Measurements from ENCODE around the gene ZNF254.

The ZNF254 gene

DNA sequence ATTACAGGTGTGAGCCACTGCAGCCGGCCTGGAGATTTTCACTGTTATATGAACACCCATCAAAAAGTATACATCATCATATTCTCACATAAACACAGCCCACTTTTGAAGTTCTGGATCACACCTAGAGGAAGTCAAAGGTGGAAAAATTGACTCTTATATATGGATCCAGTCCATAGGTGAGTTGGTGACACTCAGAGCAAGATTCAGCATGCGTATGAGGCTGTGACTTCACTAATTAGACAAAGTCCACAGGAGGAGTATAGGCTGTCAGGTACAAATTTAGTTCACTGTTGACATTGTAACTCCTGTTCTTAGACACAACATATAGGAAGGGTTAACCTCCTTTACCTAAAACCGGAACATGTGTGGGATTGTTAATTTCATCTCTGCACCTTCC is 31.4 kb upstream of the ZNF254 start:
- H3K9ac ChIP-seq (ENCODE audit: low read length in 5 of 5) = no peak overlapping the region
- no peaks in the 10 kb centered on the region for H3K9me3 ChIP-seq (ENCODE audit: control insufficient read depth in 5 of 5, low read length in 5 of 5)
- H3K27ac ChIP-seq (ENCODE audit: low read depth, low read length) = no peak overlapping the region
- no peaks in the 10 kb centered on the region for H3K27me3 ChIP-seq (ENCODE audit: control insufficient read depth in 5 of 5, insufficient read depth in 4 of 5, low read length in 5 of 5)
- H3K4me3 ChIP-seq (ENCODE audit: low read depth in 1 of 5, low read length in 5 of 5) = no peak overlapping the region
- H3K4me1 ChIP-seq (ENCODE audit: control insufficient read depth in 5 of 5, insufficient read depth in 5 of 5, low read length in 5 of 5) = peaks cover 0 to 10% (median 0%) of the 10 kb centered on the region in 5 donors
- H3K36me3 ChIP-seq (ENCODE audit: control insufficient read depth in 5 of 5, insufficient read depth in 5 of 5, low read length in 5 of 5) = peaks cover 22 to 91% (median 76%) of the 10 kb centered on the region in 5 donors

DNA sequence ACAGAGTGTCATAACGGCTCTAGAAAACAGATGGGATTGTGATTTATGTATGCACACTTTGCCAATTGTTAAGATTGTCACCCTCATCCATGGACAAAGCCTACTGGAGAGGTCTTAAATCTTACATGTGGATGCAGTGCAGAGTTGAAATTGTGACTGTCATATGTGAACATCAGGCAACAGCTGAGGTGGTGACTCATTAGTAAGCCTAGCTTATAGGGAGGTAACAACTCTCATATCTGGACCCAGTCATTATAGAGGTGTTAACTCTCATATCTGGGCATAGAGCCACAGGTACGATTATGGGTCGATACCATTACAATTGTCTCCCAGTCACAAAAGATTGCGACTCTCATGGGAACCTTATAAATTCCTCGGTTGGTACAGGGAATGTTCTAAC is 29.8 kb upstream of the ZNF254 start:
- Histone ChIP-seq H3K9ac (ENCODE audit: low read length in 5 of 5) (no peak overlapping the region), H3K4me3 (ENCODE audit: low read depth in 1 of 5, low read length in 5 of 5) (no peak overlapping the region), H3K27ac (ENCODE audit: low read depth, low read length) (no peak overlapping the region), H3K27me3 (ENCODE audit: control insufficient read depth in 5 of 5, insufficient read depth in 4 of 5, low read length in 5 of 5) (no peaks in the 10 kb centered on the region), H3K9me3 (ENCODE audit: control insufficient read depth in 5 of 5, low read length in 5 of 5) (no peaks in the 10 kb centered on the region), H3K4me1 (ENCODE audit: control insufficient read depth in 5 of 5, insufficient read depth in 5 of 5, low read length in 5 of 5) (peaks cover 0 to 10% (median 0%) of the 10 kb centered on the region in 5 donors), H3K36me3 (ENCODE audit: control insufficient read depth in 5 of 5, insufficient read depth in 5 of 5, low read length in 5 of 5) (peaks cover 21 to 85% (median 69%) of the 10 kb centered on the region in 5 donors)

DNA sequence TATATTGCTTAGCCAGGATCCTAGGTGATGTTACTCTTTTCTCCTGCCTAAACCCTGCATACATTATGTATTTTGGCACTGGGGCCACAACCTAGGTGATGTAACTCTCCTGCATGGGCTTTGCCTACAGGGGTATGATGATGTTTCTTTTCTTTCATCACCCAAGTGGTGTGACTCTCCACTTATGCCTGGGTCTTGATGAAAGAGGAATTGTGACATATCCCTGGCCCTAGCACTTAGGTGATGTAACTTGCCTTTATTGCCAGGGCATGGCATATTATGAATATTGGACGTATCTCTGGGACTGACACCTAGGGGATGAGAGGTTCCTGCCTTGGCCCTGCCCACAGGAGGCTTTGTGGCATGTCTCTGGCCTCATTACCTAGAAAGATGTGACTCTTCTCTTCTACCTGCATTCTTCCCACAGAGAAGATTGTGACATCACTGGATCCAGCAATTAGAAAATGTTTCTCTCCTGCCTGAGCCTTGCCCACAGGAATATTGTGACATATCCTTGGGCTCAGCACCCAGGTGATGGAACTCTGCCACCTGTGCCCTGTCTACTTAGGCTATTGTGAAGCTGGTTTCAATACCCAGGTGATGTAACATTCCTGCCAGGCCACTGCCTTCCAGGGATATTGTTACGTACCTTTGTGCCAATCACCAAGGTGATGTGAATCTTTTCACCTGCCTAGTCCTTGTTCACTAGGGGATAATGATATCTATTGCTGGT is 27.3 kb upstream of the ZNF254 start:
- Histone ChIP-seq H3K36me3 (ENCODE audit: control insufficient read depth in 5 of 5, insufficient read depth in 5 of 5, low read length in 5 of 5) (peaks cover 13 to 61% (median 45%) of the 10 kb centered on the region in 5 donors), H3K4me3 (ENCODE audit: low read depth in 1 of 5, low read length in 5 of 5) (no peak overlapping the region), H3K4me1 (ENCODE audit: control insufficient read depth in 5 of 5, insufficient read depth in 5 of 5, low read length in 5 of 5) (peaks cover 0 to 10% (median 0%) of the 10 kb centered on the region in 5 donors), H3K27me3 (ENCODE audit: control insufficient read depth in 5 of 5, insufficient read depth in 4 of 5, low read length in 5 of 5) (no peaks in the 10 kb centered on the region), H3K9ac (ENCODE audit: low read length in 5 of 5) (no peak overlapping the region), H3K27ac (ENCODE audit: low read depth, low read length) (no peak overlapping the region), H3K9me3 (ENCODE audit: control insufficient read depth in 5 of 5, low read length in 5 of 5) (no peaks in the 10 kb centered on the region)

- H3K9me3 ChIP-seq (ENCODE audit: control insufficient read depth in 5 of 5, low read length in 5 of 5) = no peaks in the 10 kb centered on the region
- H3K4me1 ChIP-seq (ENCODE audit: control insufficient read depth in 5 of 5, insufficient read depth in 5 of 5, low read length in 5 of 5) = peaks cover 0 to 10% (median 0%) of the 10 kb centered on the region in 5 donors
- H3K4me3 ChIP-seq (ENCODE audit: low read depth in 1 of 5, low read length in 5 of 5) = no peak overlapping the region
- H3K36me3 ChIP-seq (ENCODE audit: control insufficient read depth in 5 of 5, insufficient read depth in 5 of 5, low read length in 5 of 5) = peaks cover 13 to 60% (median 46%) of the 10 kb centered on the region in 5 donors
- no peak overlapping the region for H3K9ac ChIP-seq (ENCODE audit: low read length in 5 of 5)
- H3K27ac ChIP-seq (ENCODE audit: low read depth, low read length) = no peak overlapping the region
- H3K27me3 ChIP-seq (ENCODE audit: control insufficient read depth in 5 of 5, insufficient read depth in 4 of 5, low read length in 5 of 5) = no peaks in the 10 kb centered on the region
Observed at GRCh38 chr19:24060687-24061356, 26.2 kb upstream of the ZNF254 start.

DNA sequence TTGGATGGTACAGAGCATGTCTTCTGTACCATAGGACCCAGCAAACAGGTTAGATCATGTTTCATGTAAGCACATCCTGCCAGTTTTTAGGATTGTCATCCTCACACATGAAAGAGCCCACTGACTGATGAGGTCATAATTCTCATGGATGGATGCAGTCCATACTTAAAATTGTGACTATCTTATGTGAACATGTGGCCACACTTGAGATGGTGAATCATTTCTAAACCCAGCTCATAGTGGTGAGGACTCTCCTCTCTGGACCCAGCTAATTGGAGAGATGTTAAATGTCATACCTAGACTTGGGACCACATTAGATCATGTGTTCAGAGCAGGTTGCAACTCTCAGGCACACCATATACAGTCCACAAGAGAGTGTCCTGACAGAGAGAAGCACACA is 24.8 kb upstream of the ZNF254 start:
- no peak overlapping the region for H3K4me3 ChIP-seq (ENCODE audit: low read depth in 1 of 5, low read length in 5 of 5)
- H3K36me3 ChIP-seq (ENCODE audit: control insufficient read depth in 5 of 5, insufficient read depth in 5 of 5, low read length in 5 of 5) = peaks cover 7 to 55% (median 39%) of the 10 kb centered on the region in 5 donors
- no peaks in the 10 kb centered on the region for H3K9me3 ChIP-seq (ENCODE audit: control insufficient read depth in 5 of 5, low read length in 5 of 5)
- no peaks in the 10 kb centered on the region for H3K27me3 ChIP-seq (ENCODE audit: control insufficient read depth in 5 of 5, insufficient read depth in 4 of 5, low read length in 5 of 5)
- no peak overlapping the region for H3K27ac ChIP-seq (ENCODE audit: low read depth, low read length)
- no peaks in the 10 kb centered on the region for H3K4me1 ChIP-seq (ENCODE audit: control insufficient read depth in 5 of 5, insufficient read depth in 5 of 5, low read length in 5 of 5)
- no peak overlapping the region for H3K9ac ChIP-seq (ENCODE audit: low read length in 5 of 5)

DNA sequence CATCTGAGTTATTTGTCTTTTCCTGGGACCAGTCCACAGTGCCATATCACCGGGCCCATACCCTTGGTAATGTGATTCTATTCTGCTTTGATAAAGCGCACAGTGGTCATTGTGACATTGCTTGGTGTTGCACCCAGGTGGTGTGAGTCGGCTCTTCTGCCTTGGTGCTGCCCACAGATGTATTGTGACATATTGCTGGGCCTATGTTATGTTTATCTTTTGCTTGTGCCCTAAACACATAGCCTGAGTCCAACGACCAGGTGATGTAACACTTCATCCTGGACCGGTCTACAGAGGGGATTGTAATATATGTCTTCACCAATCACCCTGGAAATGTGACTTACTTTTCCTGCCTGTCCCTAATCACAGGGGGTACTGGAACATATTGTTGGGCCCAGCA is 23.7 kb upstream of the ZNF254 start:
- Histone ChIP-seq H3K27ac (ENCODE audit: low read depth, low read length) (no peak overlapping the region), H3K36me3 (ENCODE audit: control insufficient read depth in 5 of 5, insufficient read depth in 5 of 5, low read length in 5 of 5) (peaks cover 7 to 56% (median 44%) of the 10 kb centered on the region in 5 donors), H3K4me1 (ENCODE audit: control insufficient read depth in 5 of 5, insufficient read depth in 5 of 5, low read length in 5 of 5) (no peaks in the 10 kb centered on the region), H3K27me3 (ENCODE audit: control insufficient read depth in 5 of 5, insufficient read depth in 4 of 5, low read length in 5 of 5) (no peaks in the 10 kb centered on the region), H3K9me3 (ENCODE audit: control insufficient read depth in 5 of 5, low read length in 5 of 5) (no peaks in the 10 kb centered on the region), H3K4me3 (ENCODE audit: low read depth in 1 of 5, low read length in 5 of 5) (no peak overlapping the region), H3K9ac (ENCODE audit: low read length in 5 of 5) (no peak overlapping the region)

DNA sequence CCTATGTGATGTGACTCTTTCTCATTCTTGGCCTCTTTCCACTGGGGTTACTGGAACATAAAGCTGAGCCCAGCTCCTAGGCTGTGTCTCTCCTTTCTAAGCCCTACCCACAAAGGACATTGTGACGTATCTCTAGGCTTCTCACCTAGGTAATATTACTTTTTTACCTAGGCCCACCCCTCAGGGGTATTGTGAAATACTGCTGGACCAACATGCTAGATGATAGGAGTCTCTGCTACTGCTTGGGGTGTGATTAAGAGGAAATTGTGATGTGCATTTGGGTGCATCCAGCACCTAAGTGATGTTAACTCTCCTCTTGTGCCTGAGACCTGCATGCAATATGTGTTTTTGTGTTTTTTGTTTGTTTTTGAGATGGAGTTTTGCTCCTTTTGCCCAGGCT is 22.8 kb upstream of the ZNF254 start:
- H3K36me3 ChIP-seq (ENCODE audit: control insufficient read depth in 5 of 5, insufficient read depth in 5 of 5, low read length in 5 of 5) = peaks cover 7 to 51% (median 40%) of the 10 kb centered on the region in 5 donors
- H3K9me3 ChIP-seq (ENCODE audit: control insufficient read depth in 5 of 5, low read length in 5 of 5) = no peaks in the 10 kb centered on the region
- H3K4me1 ChIP-seq (ENCODE audit: control insufficient read depth in 5 of 5, insufficient read depth in 5 of 5, low read length in 5 of 5) = no peaks in the 10 kb centered on the region
- no peak overlapping the region for H3K9ac ChIP-seq (ENCODE audit: low read length in 5 of 5)
- no peak overlapping the region for H3K4me3 ChIP-seq (ENCODE audit: low read depth in 1 of 5, low read length in 5 of 5)
- H3K27me3 ChIP-seq (ENCODE audit: control insufficient read depth in 5 of 5, insufficient read depth in 4 of 5, low read length in 5 of 5) = no peaks in the 10 kb centered on the region
- H3K27ac ChIP-seq (ENCODE audit: low read depth, low read length) = no peak overlapping the region

GRCh38 chr19:24065243-24065642 is 21.7 kb upstream of the ZNF254 start:
- Histone ChIP-seq H3K36me3 (ENCODE audit: control insufficient read depth in 5 of 5, insufficient read depth in 5 of 5, low read length in 5 of 5) (peaks cover 4 to 42% (median 30%) of the 10 kb centered on the region in 5 donors), H3K9me3 (ENCODE audit: control insufficient read depth in 5 of 5, low read length in 5 of 5) (no peaks in the 10 kb centered on the region), H3K4me1 (ENCODE audit: control insufficient read depth in 5 of 5, insufficient read depth in 5 of 5, low read length in 5 of 5) (no peaks in the 10 kb centered on the region), H3K27ac (ENCODE audit: low read depth, low read length) (no peak overlapping the region), H3K27me3 (ENCODE audit: control insufficient read depth in 5 of 5, insufficient read depth in 4 of 5, low read length in 5 of 5) (no peaks in the 10 kb centered on the region), H3K4me3 (ENCODE audit: low read depth in 1 of 5, low read length in 5 of 5) (no peak overlapping the region), H3K9ac (ENCODE audit: low read length in 5 of 5) (no peak overlapping the region)

DNA sequence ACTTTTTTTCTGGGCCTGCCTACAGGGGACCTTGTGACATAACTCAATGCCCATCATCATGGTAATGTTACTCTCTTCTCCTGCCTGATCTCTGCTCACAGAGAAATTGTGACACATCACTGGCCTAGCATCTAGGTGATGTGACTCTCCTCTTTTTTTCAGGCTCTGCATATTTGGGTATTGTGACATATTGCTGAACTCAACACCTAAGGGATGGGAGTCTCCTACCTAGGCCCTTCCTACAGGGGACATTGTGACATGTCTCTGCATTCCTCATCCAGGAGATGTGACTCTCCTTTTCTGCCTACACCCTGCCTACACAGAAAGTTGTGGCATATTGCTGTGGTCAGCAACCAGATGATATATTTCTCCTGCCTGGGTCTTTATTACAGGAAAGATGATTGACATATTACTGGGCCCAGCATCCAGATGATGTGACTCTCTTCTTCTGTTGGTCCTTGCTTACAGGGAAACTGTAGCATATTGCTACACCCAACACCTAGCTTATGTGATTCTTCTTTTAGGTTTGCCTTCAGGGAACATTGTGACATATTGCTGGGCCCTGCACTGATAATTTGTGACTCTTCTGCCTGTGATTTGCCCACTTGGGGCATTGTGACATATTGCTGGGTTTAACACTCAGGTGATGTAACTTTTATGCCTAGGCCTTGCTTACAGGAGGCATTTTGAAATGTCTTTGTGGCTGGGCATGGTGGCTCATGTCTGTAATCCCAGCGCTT is 21.0 kb upstream of the ZNF254 start:
- H3K4me1 ChIP-seq (ENCODE audit: control insufficient read depth in 5 of 5, insufficient read depth in 5 of 5, low read length in 5 of 5) = no peaks in the 10 kb centered on the region
- H3K36me3 ChIP-seq (ENCODE audit: control insufficient read depth in 5 of 5, insufficient read depth in 5 of 5, low read length in 5 of 5) = peaks cover 0 to 35% (median 23%) of the 10 kb centered on the region in 5 donors
- no peaks in the 10 kb centered on the region for H3K9me3 ChIP-seq (ENCODE audit: control insufficient read depth in 5 of 5, low read length in 5 of 5)
- no peak overlapping the region for H3K27ac ChIP-seq (ENCODE audit: low read depth, low read length)
- no peak overlapping the region for H3K9ac ChIP-seq (ENCODE audit: low read length in 5 of 5)
- H3K27me3 ChIP-seq (ENCODE audit: control insufficient read depth in 5 of 5, insufficient read depth in 4 of 5, low read length in 5 of 5) = no peaks in the 10 kb centered on the region
- no peak overlapping the region for H3K4me3 ChIP-seq (ENCODE audit: low read depth in 1 of 5, low read length in 5 of 5)

All from subcutaneous abdominal adipose tissue (tissue), 5 donors.